NCI-H1930 (cell line): ENCODE results near the gene ACTN4.

ENCODE experiments used
- DNase-seq, 2 experiments: peaks; one replicate each; lab custom pipeline; 2025; lab: John Stamatoyannopoulos, UW

The ACTN4 gene

DNA sequence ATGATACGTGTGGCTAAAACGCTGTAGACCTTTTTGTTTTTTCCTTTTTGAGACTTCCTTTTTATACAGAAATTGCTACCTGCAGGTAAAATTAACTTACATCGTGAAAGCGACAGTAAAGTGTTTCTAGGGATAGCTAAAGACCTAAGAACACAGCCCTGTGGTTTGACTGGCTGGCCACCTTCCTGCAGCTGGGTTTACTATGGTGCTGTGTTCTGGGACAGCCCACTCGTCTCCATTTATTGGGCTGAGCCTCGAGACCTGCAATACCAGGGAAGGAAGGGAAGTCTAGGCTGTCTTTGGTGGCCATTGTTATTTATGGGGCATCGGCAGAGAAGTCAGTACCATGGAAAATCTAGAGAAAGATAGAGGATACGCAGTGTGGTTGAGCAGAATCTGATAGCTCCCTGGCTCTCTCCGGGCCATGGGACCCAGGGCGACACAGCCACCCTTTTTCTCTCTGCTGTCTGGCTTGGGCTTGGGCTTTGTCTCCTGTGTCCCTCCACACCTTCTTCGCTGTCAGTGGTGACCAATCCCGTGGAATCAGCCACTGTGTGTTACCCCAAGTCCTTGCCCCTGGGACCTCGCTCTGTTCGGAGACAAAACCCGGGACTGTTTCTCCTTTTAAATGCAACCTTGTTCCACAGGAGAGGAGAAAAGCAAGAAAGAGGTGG is 30.9 kb downstream of the ACTN4 start:
- no peak for DNase-seq

- no peak for DNase-seq
Measured at GRCh38 chr19:38678891-38679494, 31.5 kb downstream of the ACTN4 start.

DNA sequence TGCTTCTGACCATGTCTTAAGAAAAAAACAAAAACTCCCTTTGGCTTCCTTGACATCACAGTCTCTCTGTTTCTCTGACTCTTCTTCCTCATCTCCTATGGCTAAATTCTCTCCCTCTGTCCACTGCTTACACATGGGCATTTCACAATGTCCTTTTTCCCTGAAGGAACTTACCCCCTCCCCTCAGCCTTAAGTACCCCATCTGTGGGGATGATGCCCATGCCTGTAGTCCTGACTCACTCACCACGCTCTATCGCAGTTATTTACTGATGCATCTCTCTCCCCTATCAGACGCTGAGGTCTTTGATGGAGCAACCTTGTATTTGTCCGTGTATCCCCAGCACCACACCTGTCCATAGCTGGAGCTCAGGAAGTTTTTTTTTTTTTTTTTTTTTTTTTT is 32.4 kb downstream of the ACTN4 start:
- DNase-seq = no peak

DNA sequence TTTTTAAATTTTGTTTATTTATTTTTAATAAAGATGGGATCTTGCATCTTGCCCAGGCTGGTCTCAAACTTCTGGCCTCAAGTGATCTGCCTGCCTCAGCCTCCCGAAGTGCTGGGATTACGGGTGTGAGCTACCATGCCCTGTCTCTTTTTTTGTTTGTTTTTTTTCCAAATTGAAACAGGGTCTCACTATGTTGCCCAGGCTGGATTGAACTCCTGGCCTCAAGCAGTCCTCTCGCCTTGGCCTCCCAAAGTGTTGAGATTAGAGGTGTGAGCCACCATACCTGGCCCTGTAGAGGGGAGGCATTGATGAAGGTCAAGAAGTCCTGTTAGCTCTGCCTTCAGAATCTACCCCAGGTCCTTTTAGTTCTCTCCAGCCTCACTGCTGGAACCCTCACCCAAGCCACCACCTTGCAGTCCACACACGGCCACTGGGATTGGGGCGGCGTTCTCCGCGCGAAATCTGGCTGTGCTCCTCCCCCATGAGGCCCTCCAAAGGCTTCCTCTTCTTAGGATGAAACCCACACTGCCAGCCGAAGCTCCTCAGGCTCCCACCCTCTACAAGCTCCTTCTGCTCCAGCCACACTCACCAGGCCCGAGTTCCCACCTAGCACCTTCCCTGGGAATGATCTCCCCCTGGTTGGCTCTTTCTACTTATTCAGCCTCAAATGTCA is 34.9 kb downstream of the ACTN4 start:
- DNase-seq = no peak

DNA sequence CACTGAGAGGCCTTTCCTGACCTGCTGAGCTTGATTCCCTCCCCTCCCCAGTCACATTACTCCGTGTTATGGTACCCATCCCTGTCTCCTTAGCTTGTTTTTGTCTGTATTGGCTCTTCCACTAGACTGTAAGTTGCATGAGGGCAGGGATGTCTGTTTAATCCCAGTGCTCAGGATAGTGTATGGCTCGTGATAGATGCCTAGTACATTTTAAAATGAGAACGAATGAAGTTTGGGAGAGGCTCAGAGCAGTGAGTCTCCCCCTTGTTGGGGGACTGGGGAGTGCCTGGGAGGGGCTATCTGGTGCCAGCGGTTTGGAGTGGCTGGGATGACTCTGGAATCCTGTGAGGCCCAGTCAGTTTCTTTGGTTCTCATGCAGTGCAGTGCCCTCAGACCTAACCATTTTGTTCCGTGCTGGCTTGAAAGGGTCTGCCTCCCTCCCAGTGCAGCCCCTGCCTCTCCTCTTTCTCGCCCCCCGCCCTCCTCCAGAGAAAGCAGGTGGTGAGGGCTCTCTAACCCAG is 35.5 kb downstream of the ACTN4 start:
- no peak for DNase-seq

- DNase-seq = no peak
Measured at GRCh38 chr19:38683393-38684077, 36.1 kb downstream of the ACTN4 start.

GRCh38 chr19:38684078-38684861 is 36.8 kb downstream of the ACTN4 start:
- no peak for DNase-seq

GRCh38 chr19:38684862-38685665 is 37.6 kb downstream of the ACTN4 start:
- DNase-seq = no peak

- no peak for DNase-seq
Measured at GRCh38 chr19:38685666-38686529, 38.4 kb downstream of the ACTN4 start.

DNA sequence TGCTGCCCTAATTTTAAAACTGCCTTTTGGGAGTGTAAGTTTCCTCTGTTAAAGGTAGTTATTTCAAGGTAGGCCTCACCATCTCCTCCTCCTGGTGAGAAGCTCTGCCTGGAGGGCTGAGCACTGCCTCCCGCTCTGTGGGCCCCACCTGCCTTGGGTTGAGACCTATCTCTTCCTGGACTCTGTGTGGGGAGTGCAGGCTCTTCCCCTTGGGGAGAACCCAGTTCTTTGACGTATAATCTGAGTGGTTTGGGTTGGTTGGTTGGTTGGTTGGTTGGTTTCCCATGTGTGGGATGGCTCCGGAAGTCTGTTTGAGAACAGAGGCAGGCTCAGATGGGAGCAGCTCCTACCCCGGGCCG is 39.1 kb downstream of the ACTN4 start:
- DNase-seq = no peak

GRCh38 chr19:38687837-38688378 is 40.5 kb downstream of the ACTN4 start:
- no peak for DNase-seq

DNA sequence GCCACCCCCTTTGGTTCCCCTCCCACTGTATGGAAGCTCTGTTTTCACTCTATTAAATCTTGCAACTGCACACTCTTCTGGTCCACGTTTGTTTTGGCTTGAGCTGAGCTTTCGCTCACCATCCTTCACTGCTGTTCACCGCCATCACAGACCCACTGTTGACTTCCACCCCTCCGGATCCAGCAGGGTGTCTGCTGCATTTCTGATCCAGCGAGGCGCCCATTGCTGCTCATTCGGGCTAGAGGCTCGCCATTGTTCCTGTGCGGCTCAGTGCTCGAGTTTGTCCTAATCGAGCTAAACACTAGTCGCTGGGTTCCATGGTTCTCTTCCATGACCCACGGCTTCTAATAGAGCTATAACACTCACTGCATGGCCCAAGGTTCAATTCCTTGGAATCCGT is 42.7 kb downstream of the ACTN4 start:
- DNase-seq = no peak

DNA sequence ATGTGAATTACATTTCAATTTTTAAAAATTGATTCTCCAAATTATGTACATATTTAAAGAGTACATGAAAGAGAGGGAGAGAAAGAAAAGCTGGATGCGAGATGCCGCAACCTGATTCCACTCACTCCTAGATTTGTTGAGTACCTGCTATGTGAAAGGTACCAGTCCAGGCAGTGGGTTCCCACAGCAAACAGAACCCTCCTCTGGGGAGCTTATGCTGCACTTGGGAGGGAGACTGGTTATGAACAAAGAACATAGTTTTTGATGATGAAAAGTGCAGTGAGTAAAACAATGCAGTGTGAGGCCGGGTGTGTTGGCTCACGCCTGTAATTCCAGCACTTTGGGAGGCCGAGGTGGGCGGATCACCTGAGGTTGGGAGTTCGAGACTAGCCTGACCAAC is 43.4 kb downstream of the ACTN4 start:
- no peak for DNase-seq

GRCh38 chr19:38691938-38692457 is 44.5 kb downstream of the ACTN4 start:
- no peak for DNase-seq

DNA sequence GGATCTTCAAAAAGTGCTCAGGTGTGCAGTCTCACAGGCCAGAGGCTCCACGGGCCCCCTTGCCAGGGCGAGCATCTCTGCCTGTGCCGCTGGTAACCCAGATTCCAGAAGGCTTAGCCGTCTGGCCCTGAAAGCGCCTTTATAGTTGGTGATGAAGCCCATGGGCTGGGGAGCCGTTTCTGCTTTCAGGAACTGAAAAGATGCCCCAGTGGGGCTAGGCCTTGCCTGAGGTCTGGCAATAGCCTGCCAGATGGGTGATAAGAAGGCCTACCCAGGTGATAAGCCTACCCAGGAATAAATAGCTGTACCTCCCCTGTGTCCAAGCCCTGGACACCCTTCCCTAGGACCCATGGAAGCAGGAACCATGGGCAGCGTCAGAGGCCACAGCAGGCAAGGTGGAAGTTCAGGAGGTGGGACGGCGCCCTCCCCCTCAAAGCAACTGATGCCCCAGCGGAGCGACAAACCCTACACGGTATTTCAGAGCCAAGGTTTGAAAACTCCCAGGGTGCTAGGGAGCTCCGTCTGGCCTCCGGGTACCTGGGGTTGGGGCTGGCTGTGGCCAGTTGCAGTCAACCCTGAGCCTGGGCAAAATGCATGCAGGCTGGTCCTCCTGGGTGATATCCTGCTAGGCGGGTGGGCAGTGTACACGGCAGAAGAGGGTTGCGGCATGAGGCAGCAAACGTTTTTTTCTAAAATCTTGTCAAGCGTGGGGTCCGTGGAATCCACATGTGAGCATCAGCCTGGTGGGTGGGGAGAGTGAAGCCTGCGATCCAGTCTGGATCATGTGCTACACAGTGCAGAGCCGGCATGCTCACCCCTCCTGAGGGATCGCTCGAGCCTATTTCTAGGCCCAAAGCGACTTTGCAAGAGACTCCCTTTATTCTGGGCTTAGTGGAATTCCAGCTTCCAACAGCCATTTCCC is 45.3 kb downstream of the ACTN4 start:
- DNase-seq = no peak

GRCh38 chr19:38693380-38694223 is 46.2 kb downstream of the ACTN4 start:
- DNase-seq = no peak

DNA sequence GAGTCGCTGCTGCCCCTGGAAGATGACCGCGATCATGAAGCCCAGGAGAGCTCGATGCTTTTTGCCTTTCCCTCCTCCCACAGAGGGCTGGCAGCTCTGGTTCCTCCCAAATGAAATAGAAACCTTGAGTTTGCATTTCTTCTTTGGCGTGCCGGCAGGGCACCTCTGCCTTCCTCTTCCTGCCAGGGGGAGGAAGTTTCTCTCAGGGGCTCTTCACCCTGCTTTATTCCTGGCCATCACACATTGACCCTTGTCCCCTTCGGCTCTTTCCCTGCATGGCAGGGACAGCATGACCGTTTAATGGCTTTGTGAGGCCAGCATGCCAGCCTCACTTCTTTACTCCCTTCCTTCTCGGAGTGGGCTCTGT is 47.9 kb downstream of the ACTN4 start:
- no peak for DNase-seq
